ENCODE results near the gene THAP9.

The THAP9 gene

DNA sequence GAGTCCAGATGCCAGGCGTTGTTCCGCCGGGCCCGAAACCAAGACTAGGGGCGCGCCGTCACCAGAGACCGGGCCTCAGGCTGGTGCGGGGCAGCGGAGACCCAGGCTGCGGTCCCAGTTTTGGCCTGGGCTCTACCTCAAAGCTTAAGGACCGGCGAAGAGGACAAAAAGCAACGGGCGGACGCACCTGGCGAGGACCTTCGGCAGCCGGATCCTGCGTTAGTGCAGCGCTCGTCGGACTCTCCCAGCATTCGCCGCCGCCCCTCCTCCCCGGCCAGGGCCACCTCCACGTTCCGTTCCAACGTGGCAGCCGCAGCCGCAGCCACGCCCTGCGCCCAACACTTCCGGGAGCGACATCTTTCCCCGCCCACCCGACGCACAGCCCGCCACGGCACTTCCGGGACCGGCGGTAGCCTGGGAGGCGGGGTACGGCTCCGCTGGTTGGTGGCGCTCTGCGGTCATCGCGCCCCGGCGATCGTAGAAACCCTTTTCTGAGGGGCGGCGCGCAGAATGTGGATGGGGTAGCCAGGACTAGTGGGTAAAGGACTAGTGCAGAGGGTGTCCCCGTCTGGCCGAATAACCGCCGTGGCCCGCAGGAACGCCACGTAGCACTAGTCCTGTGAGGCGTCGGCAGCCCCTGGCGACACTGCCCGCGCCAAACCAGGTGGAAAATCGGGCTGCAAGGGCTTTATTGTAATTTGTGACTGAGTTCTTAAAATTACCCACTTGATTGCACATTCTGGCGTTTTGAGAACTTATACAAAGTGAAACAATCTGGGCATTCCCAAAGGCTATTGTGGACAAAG lies 9.4 kb upstream of the THAP9 start, which contains the start of gene SEC31A:
SEC31A (minus strand) TSS at position 253 of the 806 bp plus-strand sequence. CDS start 9,217 bp downstream, outside the sequence.
- TF ChIP-seq GATA2 (IDR thresholded peaks at IDR 0.05; ENCODE audit: low read depth, low read length) (no peak), GATA3 (IDR thresholded peaks at IDR 0.05; ENCODE audit: low read depth, low read length) (no peak)

- TF ChIP-seq GATA2 (IDR thresholded peaks at IDR 0.05; ENCODE audit: low read depth, low read length) (no peak), GATA3 (IDR thresholded peaks at IDR 0.05; ENCODE audit: low read depth, low read length) (no peak)
Measured at GRCh38 chr4:82891707-82892466, 8.6 kb upstream of the THAP9 start.

DNA sequence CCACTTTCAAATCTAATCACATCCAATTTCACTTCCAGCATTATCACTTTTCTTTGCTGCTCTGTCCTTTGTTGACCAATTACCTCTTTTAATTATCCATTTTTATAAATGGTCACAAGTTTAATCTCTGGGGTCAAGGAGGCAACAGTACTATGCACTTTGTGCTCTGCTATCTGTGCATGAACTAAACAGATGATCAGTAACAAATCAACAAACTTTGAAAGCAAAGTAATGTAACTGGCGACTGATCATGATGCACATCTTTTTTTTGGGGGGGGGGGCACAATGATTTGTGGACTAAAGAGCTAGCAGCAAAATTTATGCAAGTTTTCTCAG lies 8.1 kb upstream of the THAP9 start:
- TF ChIP-seq GATA3 (IDR thresholded peaks at IDR 0.05; ENCODE audit: low read depth, low read length), result no peak
- TF ChIP-seq GATA2 (IDR thresholded peaks at IDR 0.05; ENCODE audit: low read depth, low read length), result no peak

- no peak for TF ChIP-seq GATA2 (IDR thresholded peaks at IDR 0.05; ENCODE audit: low read depth, low read length)
- no peak for TF ChIP-seq GATA3 (IDR thresholded peaks at IDR 0.05; ENCODE audit: low read depth, low read length)
Measured at GRCh38 chr4:82893942-82894341, 6.6 kb upstream of the THAP9 start.

DNA sequence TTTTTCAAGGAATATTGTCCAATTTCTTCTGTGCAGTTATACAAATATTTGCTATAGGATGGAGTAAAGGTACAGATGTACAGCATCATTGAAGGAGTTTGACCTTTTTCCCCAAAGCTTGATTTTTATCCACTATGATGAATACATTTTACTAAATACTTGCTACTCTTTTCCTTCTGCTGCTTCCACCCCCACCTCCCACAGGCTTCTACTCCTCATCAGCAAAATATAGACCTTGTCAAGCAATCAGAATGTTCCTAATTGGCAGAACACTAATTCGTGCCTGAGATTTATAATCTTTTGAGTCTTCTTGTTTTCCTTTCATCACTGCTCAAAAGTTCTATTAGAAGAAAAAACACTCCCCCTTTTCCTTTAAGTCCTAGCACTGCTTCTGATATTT lies 3.8 kb upstream of the THAP9 start:
- TF ChIP-seq GATA3 (IDR thresholded peaks at IDR 0.05; ENCODE audit: low read depth, low read length) (no peak), GATA2 (IDR thresholded peaks at IDR 0.05; ENCODE audit: low read depth, low read length) (no peak)

DNA sequence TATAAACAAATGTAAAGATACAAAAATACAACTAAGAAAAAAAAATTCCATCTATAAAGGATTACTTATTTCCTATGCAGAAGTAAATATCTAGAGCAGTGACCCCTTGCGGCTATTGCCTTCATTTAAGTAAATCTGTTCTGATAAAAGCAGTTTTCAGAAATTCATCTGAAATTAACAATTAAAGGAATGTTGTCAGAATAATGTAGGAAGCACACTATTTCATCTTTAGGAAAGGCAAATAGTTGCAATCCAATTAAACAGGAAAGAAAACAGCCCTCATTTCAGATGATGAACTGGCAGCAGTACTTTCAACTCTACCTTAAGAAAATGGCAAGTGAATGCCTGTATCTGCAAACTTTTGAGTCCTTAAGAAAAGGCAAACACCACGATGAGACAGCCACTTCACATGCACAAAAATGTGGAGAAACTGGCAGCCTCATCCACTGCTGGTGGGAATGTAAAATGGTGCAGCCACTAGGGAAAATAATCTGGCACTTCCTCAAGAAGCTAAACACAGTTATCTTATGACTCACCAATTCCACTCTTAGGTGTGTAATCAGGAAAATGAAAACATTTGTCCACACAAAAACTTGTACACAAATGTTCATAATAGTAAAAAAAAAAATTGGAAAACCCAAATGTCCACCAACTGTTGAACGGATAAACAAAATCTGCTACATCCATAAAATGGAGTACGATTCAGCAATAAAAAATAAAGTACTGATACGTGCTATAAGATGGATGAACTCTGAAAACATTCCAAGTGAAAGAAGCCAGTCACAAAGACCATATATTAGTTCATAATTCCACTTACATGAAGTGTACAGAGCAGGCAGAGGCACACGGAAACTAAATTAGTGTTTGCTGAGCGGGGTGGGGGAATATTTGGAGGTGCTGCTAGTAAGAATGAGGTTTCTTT lies 2.0 kb upstream of the THAP9 start:
- TF ChIP-seq GATA2 (IDR thresholded peaks at IDR 0.05; ENCODE audit: low read depth, low read length) (no peak), GATA3 (IDR thresholded peaks at IDR 0.05; ENCODE audit: low read depth, low read length) (no peak)

- TF ChIP-seq GATA3 (IDR thresholded peaks at IDR 0.05; ENCODE audit: low read depth, low read length), result no peak
- no peak for TF ChIP-seq GATA2 (IDR thresholded peaks at IDR 0.05; ENCODE audit: low read depth, low read length)
Measured at GRCh38 chr4:82899374-82900065, 1.0 kb upstream of the THAP9 start.

DNA sequence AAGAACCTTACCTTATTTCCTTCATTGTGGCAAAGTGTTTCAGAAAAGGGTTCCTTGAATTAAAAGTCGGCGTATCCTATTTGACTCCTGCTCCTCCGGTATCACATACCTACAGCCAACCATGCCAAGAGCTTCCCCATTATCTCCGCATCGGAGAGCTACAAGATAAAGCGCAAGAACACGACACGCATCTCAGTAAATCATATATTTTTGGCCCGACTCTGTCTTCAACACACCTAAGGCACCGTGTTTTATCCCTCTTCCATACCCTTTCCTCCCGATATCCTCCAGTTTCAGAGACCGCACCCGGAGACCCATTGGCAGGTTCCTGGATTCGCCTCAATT lies 497 bp upstream of the THAP9 start:
- TF ChIP-seq GATA2 (IDR thresholded peaks at IDR 0.05; ENCODE audit: low read depth, low read length) (no peak; the same call in 1 of the 2 replicates), GATA3 (IDR thresholded peaks at IDR 0.05; ENCODE audit: low read depth, low read length) (no peak)

DNA sequence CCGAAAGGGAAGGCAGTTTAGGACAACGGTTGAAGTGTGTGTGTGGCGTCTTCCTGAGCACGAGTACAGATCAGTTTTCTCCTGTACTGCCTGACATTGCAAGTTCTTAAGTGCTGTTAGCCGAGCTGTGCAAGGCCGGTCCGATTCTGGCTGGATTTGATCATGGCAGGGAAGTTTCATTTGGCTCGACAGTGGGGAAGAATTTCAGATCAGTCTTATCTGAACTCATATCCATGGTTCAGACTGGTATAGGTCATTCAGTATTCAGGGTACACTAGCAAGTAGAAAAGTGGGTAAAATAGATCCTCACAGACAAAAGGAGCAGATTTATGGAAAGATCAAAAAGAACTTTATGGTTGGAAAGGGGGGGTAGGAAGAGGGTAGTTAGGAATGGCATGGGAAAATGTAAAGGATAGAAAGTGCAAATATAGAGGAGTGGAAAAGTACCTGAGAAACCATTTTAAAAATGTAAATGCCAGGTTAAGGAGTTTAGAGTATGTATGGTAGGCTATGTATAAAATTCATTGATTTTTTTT lies 716 bp downstream of the THAP9 start:
- TF ChIP-seq GATA2 (IDR thresholded peaks at IDR 0.05; ENCODE audit: low read depth, low read length) (no peak), GATA3 (IDR thresholded peaks at IDR 0.05; ENCODE audit: low read depth, low read length) (no peak)

DNA sequence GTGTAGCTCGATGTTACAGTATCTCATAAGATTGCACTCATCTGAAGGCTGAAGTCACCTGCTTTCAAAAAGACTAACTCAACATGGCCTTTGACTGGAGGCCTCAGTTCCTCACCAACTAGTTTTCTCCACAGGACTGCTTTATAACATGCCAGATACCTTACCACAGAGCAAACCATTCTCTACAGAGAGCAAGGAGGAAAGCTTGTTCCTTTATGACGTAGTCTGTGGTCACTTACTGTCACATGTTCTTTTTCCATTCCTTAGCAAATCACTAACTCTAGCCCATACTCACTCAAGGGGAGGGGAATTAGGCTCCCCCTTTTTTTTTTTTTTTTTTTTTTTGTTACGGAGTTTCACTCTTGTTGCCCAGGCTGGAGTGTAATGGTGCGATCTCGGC lies 3.2 kb downstream of the THAP9 start:
- TF ChIP-seq GATA2 (IDR thresholded peaks at IDR 0.05; ENCODE audit: low read depth, low read length) (no peak), GATA3 (IDR thresholded peaks at IDR 0.05; ENCODE audit: low read depth, low read length) (no peak)

DNA sequence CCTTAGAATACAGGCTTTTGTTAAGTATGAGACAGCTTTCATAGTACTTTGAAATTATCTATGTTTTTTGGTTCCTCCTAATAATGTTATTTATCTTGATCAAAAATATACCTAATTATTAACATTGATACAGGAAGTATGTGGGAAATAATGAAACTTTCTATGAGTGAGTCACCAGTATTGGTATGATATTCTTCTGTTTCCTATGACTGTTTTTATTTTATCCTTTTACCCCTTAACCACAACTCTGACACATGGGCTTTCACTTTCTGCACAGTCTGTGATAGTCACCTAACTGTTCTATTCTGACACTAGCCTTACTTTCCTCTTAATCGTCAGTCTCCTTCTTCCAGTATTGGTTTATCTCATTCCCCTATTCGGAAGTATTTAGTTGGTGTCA lies 4.7 kb downstream of the THAP9 start:
- no peak for TF ChIP-seq GATA2 (IDR thresholded peaks at IDR 0.05; ENCODE audit: low read depth, low read length)
- TF ChIP-seq GATA3 (IDR thresholded peaks at IDR 0.05; ENCODE audit: low read depth, low read length), result no peak

DNA sequence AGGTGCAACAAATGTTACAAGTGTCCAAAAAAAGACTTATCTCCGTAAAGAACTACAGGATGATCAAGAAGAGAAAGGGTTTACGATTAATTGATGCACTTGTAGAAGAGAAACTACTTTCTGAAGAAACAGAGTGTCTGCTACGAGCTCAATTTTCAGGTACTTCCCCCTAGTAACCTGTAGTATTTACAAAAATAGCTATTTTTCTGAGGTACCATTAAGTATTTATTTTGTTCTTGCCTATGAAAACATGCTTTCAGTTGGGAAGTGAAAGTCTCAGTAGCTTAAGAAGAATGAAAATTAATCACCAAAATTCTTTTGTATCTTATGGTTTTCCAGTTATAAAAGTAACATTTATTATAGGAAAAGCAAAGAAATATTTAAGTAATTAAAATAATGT lies 5.9 kb downstream of the THAP9 start:
- no peak for TF ChIP-seq GATA3 (IDR thresholded peaks at IDR 0.05; ENCODE audit: low read depth, low read length)
- TF ChIP-seq GATA2 (IDR thresholded peaks at IDR 0.05; ENCODE audit: low read depth, low read length), result no peak

DNA sequence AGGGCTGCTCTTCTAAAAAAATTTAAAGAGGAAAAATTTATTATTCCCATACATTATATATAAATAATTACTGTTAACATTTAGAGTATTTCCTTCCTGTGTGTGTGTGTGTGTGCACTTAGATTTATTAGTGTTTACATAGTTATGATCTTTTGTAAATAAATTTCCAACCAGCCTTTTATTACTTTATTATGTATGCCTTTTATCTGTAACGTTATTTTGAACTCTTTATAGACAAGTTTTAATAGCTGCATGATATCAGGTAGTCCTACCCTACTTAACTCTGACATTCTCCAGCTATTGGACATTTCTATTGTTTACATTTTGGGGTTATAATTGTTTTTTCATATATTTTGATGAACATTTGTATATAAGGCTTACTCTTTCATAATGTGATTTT lies 8.8 kb downstream of the THAP9 start:
- TF ChIP-seq GATA3 (IDR thresholded peaks at IDR 0.05; ENCODE audit: low read depth, low read length), result no peak
- no peak for TF ChIP-seq GATA2 (IDR thresholded peaks at IDR 0.05; ENCODE audit: low read depth, low read length)
